SK-N-SH (cell line): ENCODE results near the gene CBR1. TPM values are rescaled to one million over a fixed set of nuclear protein-coding genes. Genes with fewer than 3 reads are reported as not detected.

ENCODE experiments used
- CTCF ChIA-PET: fragments of 300-600, 350-600 bp; formaldehyde crosslinking; extraction: SDS; loops from one replicate; lab custom pipeline; 2021; lab: Yijun Ruan, JAX
- POLR2A ChIA-PET: fragments of 350-600 bp; sonication (Branson Sonifier 250); formaldehyde crosslinking; extraction: SDS; loops from one replicate; lab custom pipeline; 2020; ENCODE audit warnings: antibody characterized with exemption, inconsistent platforms; lab: Yijun Ruan, JAX
- DNase-seq: peaks from one replicate; pipeline ENCODE4 v3.0.0; 2012
- H2AFZ ChIP-seq: fragments of 200-600 bp; sonication (generic); 2 replicates; pipeline ENCODE4 v1.8.1; 2016; ENCODE audit warnings: antibody characterized with exemption, mild to moderate bottlenecking, low read depth
- H3F3A ChIP-seq: fragments of 200-600 bp; sonication (generic); replicated peaks from 2 replicates; pipeline ENCODE3; 2016; ENCODE audit warnings: antibody characterized with exemption, mild to moderate bottlenecking; ENCODE audit not compliant: insufficient read depth
- H3K27ac ChIP-seq, 2 experiments: fragments of 200-500 bp in 1 of 2; fragments of 200-600 bp in 1 of 2; sonication (Bioruptor generic) in 1 of 2; sonication (generic), shearing (Covaris generic) in 1 of 2; 2 replicates each; pipeline versions ENCODE4 v1.5.1 to v1.6.1; 2014 to 2016; ENCODE audit warnings: low read depth in 2 of 2, inconsistent platforms in 1 of 2, low read length in 1 of 2, mild to moderate bottlenecking in 1 of 2, mixed read lengths in 1 of 2
- H3K27me3 ChIP-seq: fragments of 200-600 bp; sonication (generic), shearing (Covaris generic); 2 replicates; pipeline ENCODE4 v1.6.1; 2016; ENCODE audit warnings: mixed run types; ENCODE audit not compliant: insufficient read depth
- H3K36me3 ChIP-seq, 2 experiments: fragments of 200-500 bp in 1 of 2; fragments of 200-600 bp in 1 of 2; sonication (Bioruptor generic) in 1 of 2; sonication (generic) in 1 of 2; replicated peaks in 1 of 2; 2 replicates each; pipeline versions ENCODE3 to v1.5.1; 2014 to 2016; ENCODE audit warnings: low read length in 1 of 2, mild to moderate bottlenecking in 1 of 2; ENCODE audit not compliant: insufficient read depth in 2 of 2, control insufficient read depth in 1 of 2
- H3K4me1 ChIP-seq, 2 experiments: fragments of 200-500 bp in 1 of 2; fragments of 200-600 bp in 1 of 2; sonication (Bioruptor generic) in 1 of 2; sonication (generic), shearing (Covaris generic) in 1 of 2; 2 replicates each; pipeline versions ENCODE4 v1.5.1 to v1.6.1; 2014 to 2016; ENCODE audit warnings: low read depth in 1 of 2, low read length in 1 of 2, mixed run types in 1 of 2; ENCODE audit not compliant: insufficient read depth in 2 of 2, control insufficient read depth in 1 of 2
- H3K4me2 ChIP-seq: fragments of 200-600 bp; sonication (generic), shearing (Covaris generic); 2 replicates; pipeline ENCODE4 v1.6.1; 2017; ENCODE audit warnings: mixed run types
- H3K4me3 ChIP-seq, 2 experiments: fragments of 200-500 bp in 1 of 2; fragments of 200-600 bp in 1 of 2; sonication (Bioruptor generic) in 1 of 2; sonication (generic), shearing (Covaris generic) in 1 of 2; 2 replicates each; pipeline versions ENCODE4 v1.5.1 to v1.8.1; 2014 to 2016; ENCODE audit warnings: low read depth in 2 of 2, inconsistent platforms in 1 of 2, low read length in 1 of 2, mild to moderate bottlenecking in 1 of 2, mixed read lengths in 1 of 2, moderate library complexity in 1 of 2
- H3K79me2 ChIP-seq: fragments of 200-600 bp; sonication (generic); 2 replicates; pipeline ENCODE4 v1.8.1; 2017; ENCODE audit warnings: mild to moderate bottlenecking; ENCODE audit not compliant: insufficient read depth
- H3K9ac ChIP-seq: fragments of 200-600 bp; sonication (generic); 2 replicates; pipeline ENCODE4 v1.6.1; 2017; ENCODE audit warnings: mixed run types
- H3K9me2 ChIP-seq: fragments of 200-600 bp; sonication (generic); 2 replicates; pipeline ENCODE4 v1.6.1; 2017; ENCODE audit warnings: mixed run types
- H3K9me3 ChIP-seq: fragments of 200-600 bp; sonication (generic); 2 replicates; pipeline ENCODE4 v1.6.1; 2017; ENCODE audit warnings: mixed run types, mild to moderate bottlenecking, moderate library complexity
- H4K20me1 ChIP-seq: fragments of 200-600 bp; sonication (generic); 2 replicates; pipeline ENCODE4 v1.6.1; 2017; ENCODE audit warnings: mild to moderate bottlenecking, mixed run types; ENCODE audit not compliant: insufficient read depth
- CTCF ChIP-seq: fragments of 200-600 bp; sonication (generic); IDR thresholded peaks from 2 replicates; pipeline ENCODE4 v1.6.1; 2017; ENCODE audit warnings: antibody characterized with exemption, mild to moderate bottlenecking, moderate library complexity
- EZH2phosphoT487 ChIP-seq: fragments of 200-600 bp; sonication (generic); IDR thresholded peaks from 2 replicates; pipeline ENCODE4 v1.6.1; 2017; ENCODE audit warnings: low read depth, mixed run types, mild to moderate bottlenecking, antibody characterized with exemption, moderate library complexity, borderline replicate concordance
- FOXJ3 ChIP-seq: sonication (generic); formaldehyde crosslinking; IDR thresholded peaks from 2 replicates; pipeline ENCODE4 v1.5.1; 2020; ENCODE audit warnings: mild to moderate bottlenecking, missing genetic modification reagents
- FOXM1 ChIP-seq: IDR thresholded peaks from 2 replicates; pipeline ENCODE4 v1.4.0; 2012; ENCODE audit warnings: low read depth, mild to moderate bottlenecking
- JUND ChIP-seq: IDR thresholded peaks from 2 replicates; pipeline ENCODE4 v1.4.0; 2012
- PBX3 ChIP-seq: IDR thresholded peaks from 2 replicates; pipeline ENCODE4; 2012
- POLR2AphosphoS5 ChIP-seq: IDR thresholded peaks from 2 replicates; pipeline ENCODE4 v1.6.1; 2012; ENCODE audit warnings: low read depth, low read length
- RAD21 ChIP-seq: IDR thresholded peaks from 2 replicates; pipeline ENCODE4 v1.6.1; 2012; ENCODE audit warnings: mild to moderate bottlenecking, low read length
- RCOR1 ChIP-seq: fragments of 150-350 bp; IDR thresholded peaks from 2 replicates; pipeline ENCODE4 v1.6.1; 2017; ENCODE audit warnings: antibody characterized with exemption, low read length
- REST ChIP-seq: IDR thresholded peaks from 2 replicates; pipeline ENCODE4 v1.6.1; 2012; ENCODE audit warnings: mild to moderate bottlenecking, low read depth, low read length, moderate library complexity
- RFX5 ChIP-seq: IDR thresholded peaks from 2 replicates; pipeline ENCODE4 v1.6.1; 2012; ENCODE audit warnings: mild to moderate bottlenecking, improper control_type of control experiment, low read length
- SMC3 ChIP-seq: IDR thresholded peaks from 2 replicates; pipeline ENCODE4 v1.6.1; 2012; ENCODE audit warnings: low read depth, low read length, improper control_type of control experiment
- TAF1 ChIP-seq: IDR thresholded peaks from 2 replicates; pipeline ENCODE4 v1.6.1; 2012; ENCODE audit warnings: low read depth, mild to moderate bottlenecking, low read length, moderate library complexity, borderline replicate concordance
- USF2 ChIP-seq: fragments of 150-350 bp; IDR thresholded peaks from 2 replicates; pipeline ENCODE4 v1.6.1; 2017; ENCODE audit warnings: antibody characterized with exemption, low read length, low read depth, borderline replicate concordance
- YY1 ChIP-seq: IDR thresholded peaks from 2 replicates; pipeline ENCODE4 v1.4.0; 2012; ENCODE audit warnings: low read depth, mild to moderate bottlenecking
- WGBS: methylation state at CpG from one replicate; pipeline ENCODE4 v1.1.6; 2017; ENCODE audit warnings: low lambda C conversion rate; 5-methylcytosine and 5-hydroxymethylcytosine counted together
- polyA plus RNA-seq, 3 experiments: library from polyadenylated mRNA; depleted of rRNA; stranded (reverse); fragments of >200 nt; gene quantifications; 2 replicates each; pipeline ENCODE4 v1.2.3, GENCODE V29; 2012
- TF ChIP-seq, protein P1 (sequence below): fragments of 150-350 bp; IDR thresholded peaks from 2 replicates; pipeline ENCODE4 v1.6.1; 2016; ENCODE audit warnings: mild to moderate bottlenecking, low read depth, low read length
- TF ChIP-seq, protein P2 (sequence below): IDR thresholded peaks from 2 replicates; pipeline ENCODE4 v1.4.0; 2012; ENCODE audit warnings: low read depth, borderline replicate concordance

The CBR1 gene
- polyA plus RNA-seq, 1 of the 3 experiments (the other 2 are of a cell fraction): 136 TPM

DNA sequence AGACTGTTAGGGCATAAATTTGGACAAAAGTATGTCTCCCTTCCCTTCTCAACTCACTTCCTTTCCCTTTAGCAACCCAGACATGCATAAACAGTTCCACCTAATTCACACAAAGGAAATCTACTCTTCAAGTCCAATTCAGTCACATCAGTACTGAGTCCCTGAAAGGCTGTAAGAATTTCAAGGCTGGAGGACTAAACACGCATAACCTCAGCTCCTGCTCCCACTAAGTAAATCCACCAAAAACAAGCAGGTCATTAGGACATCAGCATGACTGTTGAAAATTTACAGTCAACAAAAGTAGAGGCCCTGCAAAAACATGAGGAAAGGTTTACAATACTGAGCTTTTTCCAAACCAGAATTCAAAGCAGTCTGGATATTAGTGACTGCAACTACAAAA is 27.9 kb upstream of the CBR1 start:
- Histone ChIP-seq H3K9ac (no peak overlapping the region), H3K9me3 (no peaks in the 10 kb centered on the region)
- TF ChIP-seq TAF1 (no peak), POLR2AphosphoS5 (no peak), CTCF (no peak), RFX5 (no peak), RCOR1 (no peak), EZH2phosphoT487 (no peak), SMC3 (no peak), FOXM1 (no peak), RAD21 (no peak)
- TF ChIP-seq, protein P1, sequence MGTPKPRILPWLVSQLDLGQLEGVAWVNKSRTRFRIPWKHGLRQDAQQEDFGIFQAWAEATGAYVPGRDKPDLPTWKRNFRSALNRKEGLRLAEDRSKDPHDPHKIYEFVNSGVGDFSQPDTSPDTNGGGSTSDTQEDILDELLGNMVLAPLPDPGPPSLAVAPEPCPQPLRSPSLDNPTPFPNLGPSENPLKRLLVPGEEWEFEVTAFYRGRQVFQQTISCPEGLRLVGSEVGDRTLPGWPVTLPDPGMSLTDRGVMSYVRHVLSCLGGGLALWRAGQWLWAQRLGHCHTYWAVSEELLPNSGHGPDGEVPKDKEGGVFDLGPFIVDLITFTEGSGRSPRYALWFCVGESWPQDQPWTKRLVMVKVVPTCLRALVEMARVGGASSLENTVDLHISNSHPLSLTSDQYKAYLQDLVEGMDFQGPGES: no peak
- TF ChIP-seq, protein P2, sequence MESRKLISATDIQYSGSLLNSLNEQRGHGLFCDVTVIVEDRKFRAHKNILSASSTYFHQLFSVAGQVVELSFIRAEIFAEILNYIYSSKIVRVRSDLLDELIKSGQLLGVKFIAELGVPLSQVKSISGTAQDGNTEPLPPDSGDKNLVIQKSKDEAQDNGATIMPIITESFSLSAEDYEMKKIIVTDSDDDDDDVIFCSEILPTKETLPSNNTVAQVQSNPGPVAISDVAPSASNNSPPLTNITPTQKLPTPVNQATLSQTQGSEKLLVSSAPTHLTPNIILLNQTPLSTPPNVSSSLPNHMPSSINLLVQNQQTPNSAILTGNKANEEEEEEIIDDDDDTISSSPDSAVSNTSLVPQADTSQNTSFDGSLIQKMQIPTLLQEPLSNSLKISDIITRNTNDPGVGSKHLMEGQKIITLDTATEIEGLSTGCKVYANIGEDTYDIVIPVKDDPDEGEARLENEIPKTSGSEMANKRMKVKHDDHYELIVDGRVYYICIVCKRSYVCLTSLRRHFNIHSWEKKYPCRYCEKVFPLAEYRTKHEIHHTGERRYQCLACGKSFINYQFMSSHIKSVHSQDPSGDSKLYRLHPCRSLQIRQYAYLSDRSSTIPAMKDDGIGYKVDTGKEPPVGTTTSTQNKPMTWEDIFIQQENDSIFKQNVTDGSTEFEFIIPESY: no peak
- TF ChIP-seq, all 33 proteins: peak for 0
- H3F3A ChIP-seq: no peaks in the 10 kb centered on the region
- H3K4me1 ChIP-seq: peaks cover 0 to under 1% of the 10 kb centered on the region in 2 experiments; a peak in 1 of 4 replicates
- ChIA-PET CTCF (interaction anchor here (1.3 to 1.8 kb wide), 3 partner anchors 15 to 71 kb away, joined by 3 to 6 read pairs (median 3); no protein-coding TSS in a partner anchor), POLR2A (interaction anchor here (1.0 to 1.1 kb wide), 2 partner anchors 8 to 12 kb away, joined by 3 to 4 read pairs; no protein-coding TSS in a partner anchor)
- 100% methylated on average over 1 of the region's 1 CpG for WGBS
- no peak overlapping the region for H2AFZ ChIP-seq
- DNase-seq: no peak
- no peaks in the 10 kb centered on the region for H3K27me3 ChIP-seq
- H3K9me2 ChIP-seq: no peaks in the 10 kb centered on the region
- no peak overlapping the region for H3K4me2 ChIP-seq
- no peak overlapping the region for H3K27ac ChIP-seq
- no peaks in the 10 kb centered on the region; the same call in 1 of the 2 replicates for H3K79me2 ChIP-seq
- peaks cover 64 to 82% of the 10 kb centered on the region in 2 experiments for H3K36me3 ChIP-seq
- no peaks in the 10 kb centered on the region for H4K20me1 ChIP-seq
- H3K4me3 ChIP-seq: no peak overlapping the region

GRCh38 chr21:36044056-36044455 is 25.8 kb upstream of the CBR1 start:
- POLR2A ChIA-PET: no interaction called here
- no peak overlapping the region for H3K9ac ChIP-seq
- 86% methylated on average over 10 of the region's 10 CpGs for WGBS
- no peaks in the 10 kb centered on the region; the same call in 1 of the 2 replicates for H3K79me2 ChIP-seq
- no peaks in the 10 kb centered on the region for H3K4me1 ChIP-seq
- peaks cover 65 to 71% of the 10 kb centered on the region in 2 experiments for H3K36me3 ChIP-seq
- H3K4me2 ChIP-seq: no peak overlapping the region
- H4K20me1 ChIP-seq: no peaks in the 10 kb centered on the region
- no peaks in the 10 kb centered on the region for H3K9me2 ChIP-seq
- H2AFZ ChIP-seq: no peak overlapping the region
- no peak overlapping the region for H3K4me3 ChIP-seq
- no peak overlapping the region for H3K27ac ChIP-seq
- H3K9me3 ChIP-seq: no peaks in the 10 kb centered on the region
- DNase-seq: no peak
- no peaks in the 10 kb centered on the region for H3K27me3 ChIP-seq
- no peaks in the 10 kb centered on the region for H3F3A ChIP-seq
- CTCF ChIA-PET: no interaction called here
- TF ChIP-seq JUND (no peak), FOXJ3 (CRISPR knock-in tag) (no peak), PBX3 (no peak), RFX5 (no peak), SMC3 (no peak), YY1 (no peak), REST (no peak), USF2 (no peak)
